Mesothelial cell of epicardium (in vitro differentiated cells): ENCODE results near the gene GPRIN2. TPM values are rescaled to one million over a fixed set of nuclear protein-coding genes. Genes with fewer than 3 reads are reported as not detected.
A peak's percentile ranks its signal among the peaks of the same experiment; 100 is the strongest.

Source experiments
- DNase-seq, 2 experiments: peaks; one replicate each; pipeline ENCODE4 v3.0.0; 2021; ENCODE audit warnings: low spot score in 2 of 2; ENCODE audit not compliant: unreplicated experiment in 2 of 2
- H3K27ac Mint-ChIP-seq: 2 replicates; pipeline ENCODE4 v1.8.0; 2021; ENCODE audit warnings: mixed read lengths
- H3K27me3 Mint-ChIP-seq: 2 replicates; pipeline ENCODE4 v1.8.0; 2021; ENCODE audit warnings: low read depth, mixed read lengths
- H3K36me3 Mint-ChIP-seq: 2 replicates; pipeline ENCODE4 v1.8.0; 2021; ENCODE audit warnings: mixed read lengths
- H3K4me1 Mint-ChIP-seq: 2 replicates; pipeline ENCODE4 v1.8.0; 2021; ENCODE audit warnings: mixed read lengths
- H3K4me3 Mint-ChIP-seq: 2 replicates; pipeline ENCODE4 v1.8.0; 2021; ENCODE audit warnings: mild to moderate bottlenecking, moderate library complexity, mixed read lengths
- H3K9me3 Mint-ChIP-seq: 2 replicates; pipeline ENCODE4 v1.8.0; 2021; ENCODE audit warnings: mixed read lengths
- CTCF ChIP-seq: fragments of 200-600 bp; sonication (generic); IDR thresholded peaks from one replicate; pipeline ENCODE4 v1.5.0; 2021; ENCODE audit warnings: antibody characterized with exemption; ENCODE audit not compliant: unreplicated experiment
- total RNA-seq: library from RNA; stranded (reverse); gene quantifications from 3 replicates; pipeline ENCODE4 v1.2.1, GENCODE V29; 2021

GPRIN2 gene
- total RNA-seq, 1 donor from 2014 or later: 19.6 TPM

DNA sequence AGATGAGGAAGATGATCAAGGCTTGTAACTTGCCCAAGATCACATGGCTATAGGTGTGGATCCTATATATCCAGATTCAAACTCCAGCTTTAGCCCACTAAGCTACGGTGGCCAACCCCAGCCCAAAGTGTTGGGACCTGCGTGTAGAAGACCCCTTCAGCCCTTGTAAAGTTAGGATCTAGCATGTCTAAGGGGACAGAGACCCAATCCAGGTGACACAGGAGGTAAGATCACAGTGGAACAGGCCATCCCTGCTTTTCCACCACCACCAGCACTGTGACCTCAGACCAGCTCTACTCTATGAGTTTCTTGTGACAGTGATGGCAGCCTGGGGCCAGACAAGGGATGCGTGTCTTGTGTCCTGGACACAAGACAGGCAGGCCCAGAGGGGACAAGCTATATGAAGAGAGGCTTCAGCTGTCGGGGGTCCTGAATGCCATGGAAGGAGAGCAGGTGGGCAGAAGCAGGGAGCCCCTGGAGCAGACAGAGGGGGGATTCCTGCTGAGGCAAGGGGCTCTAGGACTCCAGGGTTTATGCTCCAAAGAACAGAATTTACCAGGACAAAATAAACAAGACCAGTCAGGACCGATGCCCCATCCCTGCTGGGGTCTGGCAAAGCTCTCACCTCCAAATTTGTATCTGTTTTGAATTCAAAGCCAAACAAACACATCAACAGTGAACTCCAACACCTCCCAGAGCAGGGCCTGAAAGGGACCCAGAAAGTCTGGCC is 10.4 kb downstream of the GPRIN2 start:
- Mint-ChIP-seq H3K4me1 (peaks cover 4% of the 10 kb centered on the region), H3K4me3 (no peak overlapping the region), H3K9me3 (no peaks in the 10 kb centered on the region), H3K27ac (no peak overlapping the region), H3K36me3 (no peaks in the 10 kb centered on the region), H3K27me3 (no peaks in the 10 kb centered on the region)
- no peak for TF ChIP-seq CTCF
- DNase-seq: peak; percentile 17 to 38

- peak; percentile 12 to 37 for DNase-seq
- peaks cover 10% of the 10 kb centered on the region for H3K4me1 Mint-ChIP-seq
- no peak overlapping the region for H3K27ac Mint-ChIP-seq
- TF ChIP-seq CTCF: no peak
- no peaks in the 10 kb centered on the region for H3K9me3 Mint-ChIP-seq
- no peak overlapping the region for H3K4me3 Mint-ChIP-seq
- no peaks in the 10 kb centered on the region for H3K36me3 Mint-ChIP-seq
- H3K27me3 Mint-ChIP-seq: no peaks in the 10 kb centered on the region
Measured at GRCh38 chr10:46544989-46545791, 11.3 kb downstream of the GPRIN2 start.

GRCh38 chr10:46543466-46544377 is 12.7 kb downstream of the GPRIN2 start:
- no peak overlapping the region for H3K27ac Mint-ChIP-seq
- no peak overlapping the region for H3K4me3 Mint-ChIP-seq

DNA sequence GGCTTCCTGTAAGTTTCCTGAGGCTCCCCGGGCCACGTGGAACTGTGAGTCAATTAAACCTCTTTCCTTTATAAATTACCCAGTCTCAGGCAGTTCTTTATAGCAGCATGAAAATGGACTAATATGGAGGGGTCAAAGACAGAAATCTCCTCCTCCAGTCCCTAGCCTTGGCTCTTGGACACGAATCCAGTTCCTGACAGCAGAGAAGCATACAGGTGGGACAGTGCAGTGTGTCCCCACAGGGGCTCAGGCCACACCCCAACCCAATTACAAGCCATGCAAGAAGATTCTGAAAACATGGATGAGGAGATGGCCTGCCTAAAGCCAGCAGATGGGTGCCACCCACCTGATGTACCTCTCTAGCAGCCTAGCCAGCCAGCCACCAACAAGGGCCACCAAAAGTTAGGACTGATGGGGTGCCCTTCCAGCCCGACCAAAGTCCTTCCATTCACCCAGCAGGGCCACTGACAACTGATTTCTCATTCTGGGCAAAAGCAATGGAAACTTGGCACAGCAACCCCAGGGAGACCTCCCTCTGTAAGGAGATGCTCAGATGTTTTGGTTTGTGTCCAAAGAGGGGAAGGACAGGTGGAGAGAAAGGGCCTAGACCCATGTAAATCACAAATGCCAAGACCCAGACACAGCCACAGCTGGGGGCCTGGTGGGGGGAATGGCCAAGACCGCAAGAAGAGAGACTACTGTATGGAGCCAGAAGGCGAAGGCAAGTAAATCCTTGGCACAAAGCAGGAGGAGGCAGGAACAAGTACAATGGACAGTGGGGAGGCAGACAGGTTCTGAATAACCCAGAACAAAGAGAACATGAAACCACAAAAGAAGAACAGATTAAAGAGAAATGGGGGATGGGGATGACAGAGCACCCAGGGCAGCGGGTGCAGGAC is 13.6 kb downstream of the GPRIN2 start:
- TF ChIP-seq CTCF: no peak
- H3K27me3 Mint-ChIP-seq: no peaks in the 10 kb centered on the region
- peak overlapping the region; percentile 67 for H3K27ac Mint-ChIP-seq
- peak overlapping the region; percentile 47 for H3K4me3 Mint-ChIP-seq
- no peaks in the 10 kb centered on the region for H3K36me3 Mint-ChIP-seq
- peak; percentile 16 to 38 for DNase-seq
- peaks cover 17% of the 10 kb centered on the region for H3K4me1 Mint-ChIP-seq
- no peaks in the 10 kb centered on the region for H3K9me3 Mint-ChIP-seq

More at GRCh38 chr10:46543466-46544377, 12.7 kb downstream of the GPRIN2 start:
- DNase-seq: peak; percentile 15 to 40
- no peaks in the 10 kb centered on the region for H3K36me3 Mint-ChIP-seq
- H3K27me3 Mint-ChIP-seq: no peaks in the 10 kb centered on the region
- TF ChIP-seq CTCF: no peak
- H3K9me3 Mint-ChIP-seq: no peaks in the 10 kb centered on the region
- peaks cover 17% of the 10 kb centered on the region for H3K4me1 Mint-ChIP-seq
